Endodermal cell (in vitro differentiated cells): Measurements from ENCODE around the gene DVL1. TPM values are rescaled to one million over a fixed set of nuclear protein-coding genes. Genes with fewer than 3 reads are reported as not detected.

ENCODE experiments used
- DNase-seq: peaks from one replicate; pipeline ENCODE4 v3.0.0-alpha.2; 2017
- H3K27ac ChIP-seq: 2 replicates; pipeline ENCODE4 v1.5.1; 2013; ENCODE audit warnings: mild to moderate bottlenecking, low read depth, low read length, moderate library complexity
- H3K27me3 ChIP-seq: 2 replicates; pipeline ENCODE4 v1.6.1; 2013; ENCODE audit warnings: mild to moderate bottlenecking, low read length, moderate library complexity; ENCODE audit not compliant: insufficient read depth, control insufficient read depth, poor library complexity, severe bottlenecking
- H3K36me3 ChIP-seq: 2 replicates; pipeline ENCODE4 v1.7.0; 2013; ENCODE audit warnings: mild to moderate bottlenecking, low read length, moderate library complexity; ENCODE audit not compliant: control insufficient read depth, insufficient read depth
- H3K4me1 ChIP-seq: one replicate; pipeline ENCODE4 v1.7.0; 2013; ENCODE audit warnings: low read length; ENCODE audit not compliant: control insufficient read depth, insufficient read depth
- H3K4me3 ChIP-seq: 2 replicates; pipeline ENCODE4 v1.5.1; 2013; ENCODE audit warnings: mild to moderate bottlenecking, low read length, moderate library complexity
- H3K9ac ChIP-seq: 2 replicates; pipeline ENCODE4 v1.6.1; 2013; ENCODE audit warnings: mild to moderate bottlenecking, low read length, moderate library complexity; ENCODE audit not compliant: poor library complexity, severe bottlenecking; ENCODE audit errors: extremely low read depth
- H3K9me3 ChIP-seq: 2 replicates; pipeline ENCODE4 v1.6.1; 2013; ENCODE audit warnings: mild to moderate bottlenecking, low read length, moderate library complexity; ENCODE audit not compliant: control insufficient read depth
- H3K27ac Mint-ChIP-seq: 2 replicates; pipeline ENCODE4 v1.8.0; 2020; ENCODE audit warnings: mixed read lengths
- H3K27me3 Mint-ChIP-seq: 2 replicates; pipeline ENCODE4 v1.8.0; 2021; ENCODE audit warnings: mild to moderate bottlenecking, mixed read lengths; ENCODE audit not compliant: insufficient read depth
- H3K36me3 Mint-ChIP-seq: 2 replicates; pipeline ENCODE4 v1.8.0; 2020; ENCODE audit warnings: low read depth, mixed read lengths
- H3K4me1 Mint-ChIP-seq: 2 replicates; pipeline ENCODE4 v1.8.0; 2020; ENCODE audit warnings: mixed read lengths
- H3K4me3 Mint-ChIP-seq: 2 replicates; pipeline ENCODE4 v1.8.0; 2020; ENCODE audit warnings: mild to moderate bottlenecking, moderate library complexity, mixed read lengths
- H3K9me3 Mint-ChIP-seq: 2 replicates; pipeline ENCODE4 v1.8.0; 2020; ENCODE audit warnings: mild to moderate bottlenecking, mixed read lengths
- WGBS, 2 experiments: methylation state at CpG; one replicate each; pipeline versions ENCODE4 v1.1.5 to v1.1.7; 2013; ENCODE audit warnings: missing lambda C conversion rate in 2 of 2, mixed read lengths in 1 of 2; ENCODE audit not compliant: insufficient coverage in 1 of 2, insufficient read length in 1 of 2; 5-methylcytosine and 5-hydroxymethylcytosine counted together
- total RNA-seq, 2 donors: library from RNA; stranded (reverse); fragmentation: NEBNext Ultra II Directional in 1 of 2; extraction: Animal tissue kit (Norgen Biotek cat#: 25700) in 1 of 2; gene quantifications; 2 replicates in 1 of 2; 3 replicates in 1 of 2; pipeline ENCODE4 v1.2.1, GENCODE V29; 2021
- TF ChIP-seq, protein P1 (sequence below): fragments of 200-600 bp; sonication (generic); conservative IDR thresholded peaks from 2 replicates; pipeline ENCODE4 v1.5.0; 2021; ENCODE audit warnings: antibody characterized with exemption, mild to moderate bottlenecking

DVL1 gene
- total RNA-seq, 2 donors from 2014 or later: 71.9 to 73.3 TPM

- TF ChIP-seq, protein P1, sequence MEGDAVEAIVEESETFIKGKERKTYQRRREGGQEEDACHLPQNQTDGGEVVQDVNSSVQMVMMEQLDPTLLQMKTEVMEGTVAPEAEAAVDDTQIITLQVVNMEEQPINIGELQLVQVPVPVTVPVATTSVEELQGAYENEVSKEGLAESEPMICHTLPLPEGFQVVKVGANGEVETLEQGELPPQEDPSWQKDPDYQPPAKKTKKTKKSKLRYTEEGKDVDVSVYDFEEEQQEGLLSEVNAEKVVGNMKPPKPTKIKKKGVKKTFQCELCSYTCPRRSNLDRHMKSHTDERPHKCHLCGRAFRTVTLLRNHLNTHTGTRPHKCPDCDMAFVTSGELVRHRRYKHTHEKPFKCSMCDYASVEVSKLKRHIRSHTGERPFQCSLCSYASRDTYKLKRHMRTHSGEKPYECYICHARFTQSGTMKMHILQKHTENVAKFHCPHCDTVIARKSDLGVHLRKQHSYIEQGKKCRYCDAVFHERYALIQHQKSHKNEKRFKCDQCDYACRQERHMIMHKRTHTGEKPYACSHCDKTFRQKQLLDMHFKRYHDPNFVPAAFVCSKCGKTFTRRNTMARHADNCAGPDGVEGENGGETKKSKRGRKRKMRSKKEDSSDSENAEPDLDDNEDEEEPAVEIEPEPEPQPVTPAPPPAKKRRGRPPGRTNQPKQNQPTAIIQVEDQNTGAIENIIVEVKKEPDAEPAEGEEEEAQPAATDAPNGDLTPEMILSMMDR: no peak
Measured at GRCh38 chr1:1342061-1342562, 7.1 kb downstream of the DVL1 start.

DNA sequence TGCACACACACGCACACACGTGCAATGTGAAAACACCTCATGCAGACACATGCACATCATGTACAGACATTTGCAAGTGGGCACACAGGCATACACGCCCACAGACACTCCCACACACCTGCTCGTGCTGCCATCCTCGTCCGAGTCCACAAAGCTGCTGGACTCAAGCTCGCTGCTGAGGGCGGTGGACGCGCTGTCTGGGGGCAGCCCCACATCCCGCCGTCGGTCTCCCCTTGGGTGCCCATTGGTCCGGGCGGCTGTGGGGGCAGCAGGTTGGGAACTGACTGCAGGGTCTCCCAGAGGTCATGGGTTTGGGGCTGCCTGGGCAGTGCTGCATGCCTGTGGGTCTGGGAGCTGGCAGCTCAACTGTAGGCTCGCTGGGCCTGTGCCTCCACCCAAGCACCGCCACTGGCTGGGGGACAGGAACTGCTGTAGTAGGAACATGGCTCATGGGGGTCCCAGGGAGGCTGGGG lies 7.6 kb downstream of the DVL1 start:
- Mint-ChIP-seq H3K4me3 (no peak overlapping the region), H3K36me3 (peaks cover 22% of the 10 kb centered on the region)
- no peak overlapping the region for H3K27ac ChIP-seq

More at GRCh38 chr1:1342061-1342562, 7.1 kb downstream of the DVL1 start:
- H3K4me3 ChIP-seq: no peak overlapping the region
- 94 to 96% methylated on average over 14 to 28 of the region's 28 CpGs for WGBS, 2 experiments
- H3K9me3 Mint-ChIP-seq: no peaks in the 10 kb centered on the region
- H3K36me3 Mint-ChIP-seq: peaks cover 22% of the 10 kb centered on the region
- H3K4me1 ChIP-seq: no peaks in the 10 kb centered on the region
- H3K27me3 Mint-ChIP-seq: no peaks in the 10 kb centered on the region
- DNase-seq: no peak
- peaks cover 19% of the 10 kb centered on the region for H3K36me3 ChIP-seq
- no peak overlapping the region for H3K27ac Mint-ChIP-seq
- no peaks in the 10 kb centered on the region for H3K9me3 ChIP-seq
- no peaks in the 10 kb centered on the region for H3K27me3 ChIP-seq
- no peak overlapping the region for H3K27ac ChIP-seq
- no peaks in the 10 kb centered on the region for H3K4me1 Mint-ChIP-seq
- no peak overlapping the region for H3K9ac ChIP-seq
- H3K4me3 Mint-ChIP-seq: no peak overlapping the region

GRCh38 chr1:1340791-1341548 lies 8.2 kb downstream of the DVL1 start:
- peaks cover 19% of the 10 kb centered on the region for H3K36me3 ChIP-seq
- no peak overlapping the region for H3K27ac ChIP-seq
- TF ChIP-seq, protein P1: no peak
- Mint-ChIP-seq H3K27me3 (no peaks in the 10 kb centered on the region), H3K4me3 (no peak overlapping the region), H3K4me1 (no peaks in the 10 kb centered on the region), H3K36me3 (peaks cover 22% of the 10 kb centered on the region), H3K9me3 (no peaks in the 10 kb centered on the region), H3K27ac (no peak overlapping the region)
- 93 to 94% methylated on average over 29 to 36 of the region's 36 CpGs for WGBS, 2 experiments
- no peak overlapping the region for H3K9ac ChIP-seq
- no peaks in the 10 kb centered on the region for H3K9me3 ChIP-seq
- no peaks in the 10 kb centered on the region for H3K4me1 ChIP-seq
- no peak for DNase-seq
- no peaks in the 10 kb centered on the region for H3K27me3 ChIP-seq
- H3K4me3 ChIP-seq: no peak overlapping the region

More for the DNA sequence above, 7.6 kb downstream of the DVL1 start:
- no peak overlapping the region for H3K27ac Mint-ChIP-seq
- Histone ChIP-seq H3K4me3 (no peak overlapping the region), H3K36me3 (peaks cover 19% of the 10 kb centered on the region), H3K9ac (no peak overlapping the region), H3K4me1 (no peaks in the 10 kb centered on the region), H3K27me3 (no peaks in the 10 kb centered on the region), H3K9me3 (no peaks in the 10 kb centered on the region)
- TF ChIP-seq, protein P1: no peak
- no peaks in the 10 kb centered on the region for H3K9me3 Mint-ChIP-seq
- H3K4me1 Mint-ChIP-seq: no peaks in the 10 kb centered on the region
- no peaks in the 10 kb centered on the region for H3K27me3 Mint-ChIP-seq
- no peak for DNase-seq
- WGBS, 2 experiments: 96 to 98% methylated on average over 13 to 17 of the region's 17 CpGs
